Right lung (tissue), 5 donors: ENCODE measurements around the gene INAFM2. TPM values are rescaled to one million over a fixed set of nuclear protein-coding genes. Genes with fewer than 3 reads are reported as not detected.
A peak's percentile ranks its signal among the peaks of the same experiment; 100 is the strongest.

Source experiments
- DNase-seq, 2 donors: peaks; one replicate each; pipeline ENCODE4 v3.0.0-alpha.2; 2013
- polyA plus RNA-seq, 5 donors: library from polyadenylated mRNA; unstranded; fragments of 120-200 nt; gene quantifications; one replicate each; pipeline versions ENCODE4 v1.2.1 to v1.2.3, GENCODE V29; 2013; ENCODE audit warnings: inconsistent platforms in 1 of 5, low replicate concordance in 1 of 5; ENCODE audit not compliant: insufficient read length in 5 of 5, insufficient read depth in 1 of 5

INAFM2 gene
- polyA plus RNA-seq, 5 donors: 20.8 to 26.1 (median 22.0) TPM

DNA sequence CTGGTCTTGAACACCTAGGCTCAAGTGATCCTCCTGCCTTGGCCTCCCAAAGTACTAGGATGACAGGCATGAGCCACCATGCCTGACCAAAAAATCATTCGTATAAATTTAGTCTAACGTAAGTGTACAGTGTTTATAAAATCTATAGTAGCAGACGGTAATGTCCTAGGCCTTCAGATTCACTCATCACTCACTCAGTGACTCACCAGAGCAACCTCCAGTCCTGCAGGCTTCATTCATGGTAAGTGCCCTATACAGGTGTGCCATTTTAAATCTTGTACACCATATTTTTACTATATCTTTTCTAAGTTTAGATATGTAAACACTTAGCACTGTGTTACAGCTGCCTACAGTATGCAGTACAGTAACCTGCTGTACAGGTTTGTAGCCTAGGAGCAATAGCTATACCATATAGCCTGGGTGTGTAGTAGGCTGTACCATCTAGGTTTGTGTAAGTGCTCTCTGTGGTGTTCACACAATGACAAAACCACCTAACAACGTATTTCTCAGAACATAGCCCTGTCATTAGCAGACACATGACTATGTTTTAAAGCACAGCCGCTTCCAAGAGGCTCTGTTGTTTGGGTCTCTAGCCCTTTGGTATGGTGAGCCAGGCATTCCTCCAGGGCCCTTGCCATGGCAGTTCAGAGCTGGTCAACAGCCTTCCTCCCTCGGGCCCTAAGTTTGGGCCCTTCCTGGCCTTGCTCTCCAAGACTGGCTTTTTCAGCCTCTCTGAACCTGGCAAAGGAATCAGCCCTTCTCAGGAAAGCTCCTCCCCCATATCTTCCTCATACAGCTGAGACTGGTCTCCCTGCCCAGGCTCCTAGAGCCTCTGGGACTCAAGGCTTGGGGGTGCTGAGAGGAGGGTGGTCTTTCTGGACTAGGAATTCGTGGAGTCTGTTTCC, 19.2 kb downstream of the INAFM2 start:
- no peak for DNase-seq

DNA sequence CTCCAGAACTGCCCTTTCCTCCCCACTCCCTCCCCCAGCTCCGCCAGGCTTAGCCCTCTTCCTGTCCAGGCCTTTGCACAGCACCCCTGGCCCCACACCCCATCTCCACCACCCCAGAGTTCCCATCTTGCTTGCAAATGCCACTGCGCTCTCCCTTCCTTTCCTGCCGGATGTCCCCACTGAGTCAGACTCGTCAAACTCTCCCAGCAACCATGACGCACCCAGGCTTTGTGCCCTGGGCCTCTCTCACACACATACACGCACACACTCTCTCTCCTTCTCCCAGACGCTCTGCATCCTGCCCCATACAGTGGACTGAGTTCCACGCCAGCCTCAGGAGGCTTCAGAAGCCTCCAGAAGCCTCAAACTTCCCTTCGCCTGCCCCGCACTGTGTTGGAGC, 20.0 kb downstream of the INAFM2 start:
- no peak for DNase-seq

DNA sequence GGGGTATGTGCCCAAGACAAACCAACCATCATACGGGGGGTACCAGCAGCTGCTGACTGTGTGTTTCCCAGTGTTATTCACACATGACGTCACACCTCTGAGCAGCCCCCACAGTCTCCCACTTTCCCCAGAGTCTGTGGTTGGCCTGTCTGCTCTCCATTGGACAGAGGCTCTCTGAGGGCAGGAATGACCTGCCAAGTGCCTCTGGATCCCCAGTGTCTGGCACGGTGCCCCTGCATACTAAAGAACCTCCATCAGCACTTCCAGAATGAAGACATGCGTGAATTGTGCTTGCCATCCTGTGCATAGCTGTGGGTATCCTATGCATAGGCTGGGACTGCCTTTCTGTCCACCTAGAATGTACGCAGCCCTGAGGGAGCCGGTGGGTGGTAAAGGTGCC, 20.7 kb downstream of the INAFM2 start:
- no peak for DNase-seq

DNA sequence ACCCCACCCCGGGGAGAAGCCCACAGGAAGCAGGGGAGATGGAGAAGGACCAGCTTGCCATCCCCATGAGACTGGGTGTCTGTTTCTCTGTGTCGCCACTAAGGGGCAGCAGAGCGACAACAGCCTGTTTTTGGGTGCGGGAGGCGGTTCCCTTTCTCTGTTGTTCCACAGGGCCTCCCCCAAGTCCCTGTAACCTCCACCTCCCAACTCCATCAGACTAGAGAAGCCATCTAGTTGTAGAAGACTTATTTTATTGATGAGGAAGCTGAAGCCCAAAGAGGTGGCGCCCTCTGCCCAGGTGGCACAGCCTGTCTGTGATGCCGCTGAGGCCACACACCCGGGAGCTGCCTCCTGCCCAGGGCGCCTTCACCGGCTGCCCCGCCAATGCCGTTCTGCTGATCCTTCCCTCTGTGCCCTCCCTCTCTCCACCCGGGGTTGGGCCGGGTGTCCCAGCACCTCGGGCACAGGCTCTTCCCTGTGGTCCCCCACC, 21.2 kb downstream of the INAFM2 start:
- DNase-seq: no peak

DNA sequence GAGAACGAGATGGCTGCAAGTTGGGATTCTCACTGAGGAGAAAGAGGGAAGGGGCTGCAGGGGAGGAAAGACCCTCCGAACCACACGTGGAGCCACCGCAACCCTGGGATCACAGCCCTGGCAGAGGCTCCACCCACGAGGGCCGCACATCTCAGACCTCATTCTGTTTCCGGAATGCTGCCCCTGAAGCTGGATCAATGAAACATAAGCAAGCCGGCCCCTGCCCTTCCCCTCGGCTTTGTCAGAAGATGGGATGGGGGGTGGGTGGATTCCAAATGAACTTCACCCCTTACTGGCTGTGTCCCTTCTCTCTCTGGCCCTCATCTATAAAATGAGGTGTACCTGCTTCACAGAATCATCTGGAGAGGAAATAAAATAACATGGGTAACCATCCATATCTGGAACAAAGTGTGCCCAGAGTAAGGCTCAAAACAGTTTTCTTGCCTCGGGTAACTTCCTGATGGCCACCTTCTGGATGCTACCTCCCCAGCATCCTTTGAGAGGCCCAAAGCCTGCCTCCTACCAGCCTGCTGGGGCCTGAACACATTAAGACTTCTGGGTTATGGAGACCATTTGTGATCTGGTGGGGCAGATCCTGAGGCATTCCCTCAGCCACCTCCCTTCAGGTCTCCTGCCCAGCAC, 21.9 kb downstream of the INAFM2 start:
- DNase-seq: no peak

DNA sequence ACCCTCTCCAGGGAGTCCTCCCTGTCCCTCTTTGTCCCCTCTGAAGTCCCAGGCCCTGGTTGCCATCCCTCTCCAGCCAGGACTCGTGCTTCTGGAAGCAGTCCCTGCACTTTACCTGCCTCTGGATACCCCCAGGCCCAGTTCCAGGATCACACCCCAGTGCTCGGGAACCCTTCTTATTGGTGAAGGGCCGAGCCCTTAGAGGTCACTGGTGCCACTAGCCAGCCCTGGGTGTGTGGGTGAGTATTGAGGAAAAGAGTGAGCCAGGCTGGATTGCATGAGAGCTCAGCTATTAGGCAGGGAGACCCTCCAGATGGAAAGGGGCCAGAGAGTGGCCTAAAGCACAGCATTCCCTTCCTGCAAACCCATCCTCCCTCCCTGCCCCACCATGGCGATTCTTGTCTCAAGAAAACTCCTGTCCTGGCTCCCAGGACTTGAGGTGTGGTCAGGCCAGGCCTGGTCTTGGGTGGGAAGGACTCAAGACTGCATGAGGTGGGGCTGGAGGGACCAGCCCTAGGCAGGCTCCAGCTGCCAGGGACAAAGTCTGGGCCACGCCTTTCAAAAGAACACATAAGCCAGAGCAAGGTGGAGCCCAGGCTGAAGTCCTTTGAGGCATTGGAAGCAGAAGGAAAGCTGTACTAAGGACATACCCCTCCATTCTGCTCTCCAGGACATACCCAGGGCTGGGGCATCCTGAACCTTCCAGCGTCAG, 22.5 kb downstream of the INAFM2 start:
- no peak for DNase-seq

DNA sequence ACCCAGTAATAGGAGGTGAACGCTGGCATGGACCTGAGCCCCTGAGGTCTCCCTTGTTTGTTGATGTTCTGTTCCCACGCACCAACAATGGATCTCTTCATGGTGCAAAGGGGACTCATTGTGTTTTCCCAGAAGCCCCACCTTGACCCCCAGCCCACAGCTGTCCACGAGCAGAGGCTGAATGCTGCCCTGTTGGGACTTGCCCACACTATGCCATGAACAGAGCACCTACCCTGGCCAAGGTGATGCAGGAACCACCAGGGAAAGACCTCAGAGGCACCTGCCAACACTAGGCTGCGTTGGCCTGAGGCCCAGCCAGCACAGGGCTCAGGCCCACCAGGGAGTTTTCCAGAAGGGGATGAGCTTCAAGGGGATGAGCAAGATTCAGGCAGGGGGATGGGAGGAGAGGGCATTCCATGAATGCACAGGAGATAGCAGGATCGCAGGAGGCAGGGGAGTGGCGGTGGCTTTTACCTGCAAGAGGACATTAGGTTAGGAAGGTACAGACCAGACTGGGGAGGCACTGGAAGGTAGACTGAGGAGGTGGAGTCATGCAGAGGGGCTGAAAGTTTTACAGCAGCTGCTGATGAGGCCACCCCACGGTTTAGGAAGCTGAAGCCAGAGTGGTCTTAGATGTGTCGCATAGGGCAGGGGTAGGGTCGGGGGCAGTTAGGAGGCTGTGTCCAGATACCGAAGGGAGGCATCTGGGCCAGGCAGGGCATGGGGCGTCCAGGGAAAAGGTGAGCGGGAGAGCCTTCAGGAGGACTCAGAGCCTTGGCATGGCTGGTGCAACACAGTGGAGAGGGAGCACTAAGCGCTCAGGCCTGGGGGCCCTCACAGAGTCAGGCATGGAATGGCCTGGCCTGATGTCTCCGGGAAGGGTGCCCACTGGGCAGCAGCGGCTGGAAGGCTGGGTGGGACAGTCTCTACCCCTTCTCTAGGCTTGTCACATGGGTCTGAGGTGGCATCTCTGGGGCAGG, 23.4 kb downstream of the INAFM2 start:
- no peak for DNase-seq

DNA sequence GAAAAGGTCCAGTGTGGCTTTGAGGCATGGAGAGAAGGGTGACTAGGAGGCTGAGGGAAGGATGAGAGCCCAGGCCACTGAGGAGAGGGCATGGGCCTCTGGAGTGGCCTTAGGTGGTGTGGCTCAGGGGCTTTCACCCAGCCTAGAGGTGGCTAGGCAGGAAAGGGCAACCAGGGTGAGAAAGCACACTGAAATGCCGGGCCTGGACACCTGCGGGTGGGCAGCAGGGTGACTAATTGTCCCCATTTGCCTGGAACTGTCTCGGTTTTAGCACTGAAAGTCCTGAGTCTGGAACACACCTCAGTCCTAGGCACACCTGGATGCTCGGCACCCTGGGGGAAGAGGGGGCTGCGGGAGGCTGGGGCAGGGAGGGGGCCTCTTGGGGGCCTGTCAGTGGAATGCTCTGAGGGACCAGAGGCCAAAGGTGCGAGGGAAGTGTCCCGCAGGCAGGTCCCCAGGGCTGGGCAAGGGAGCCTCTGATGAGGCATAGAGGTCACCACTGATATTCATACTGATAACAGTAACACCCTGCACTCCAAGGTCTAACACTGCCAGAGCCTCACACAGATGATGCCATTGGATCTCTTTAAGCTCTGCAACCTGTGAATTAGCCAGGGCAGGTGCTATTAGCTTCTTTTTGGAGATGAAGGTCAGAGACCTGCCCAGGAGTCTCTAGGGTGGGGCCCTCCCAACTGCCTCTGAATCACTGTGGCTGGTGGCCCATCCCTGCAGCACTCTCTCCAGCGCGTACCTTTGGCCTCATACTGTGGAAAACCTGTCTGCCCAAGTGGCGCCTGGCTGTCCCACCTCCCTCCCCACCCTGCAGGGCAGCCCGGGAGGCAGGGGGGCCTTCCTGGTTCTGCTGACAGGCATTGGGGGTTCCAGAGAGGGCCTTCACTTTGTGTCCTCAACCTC, 24.3 kb downstream of the INAFM2 start:
- DNase-seq: no peak

DNA sequence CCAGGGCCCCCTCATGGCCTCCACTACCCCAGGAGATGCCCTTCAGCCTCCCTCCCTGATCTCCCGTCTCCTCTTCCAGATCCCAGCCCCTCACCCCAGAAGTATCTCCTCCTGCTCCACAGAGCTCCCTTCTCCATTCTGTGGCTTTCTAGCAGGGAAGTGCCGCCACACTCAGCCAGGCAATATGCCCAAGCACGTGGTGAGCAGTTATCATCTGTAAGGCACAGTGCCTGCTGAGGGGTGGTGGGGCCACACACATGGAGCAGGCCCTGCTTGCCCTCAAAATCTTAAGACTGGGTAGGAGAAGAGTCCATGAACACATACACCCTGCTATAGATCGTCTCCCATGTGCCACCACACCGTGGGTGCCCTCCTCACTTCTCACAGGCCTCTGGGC, 25.0 kb downstream of the INAFM2 start:
- no peak for DNase-seq

DNA sequence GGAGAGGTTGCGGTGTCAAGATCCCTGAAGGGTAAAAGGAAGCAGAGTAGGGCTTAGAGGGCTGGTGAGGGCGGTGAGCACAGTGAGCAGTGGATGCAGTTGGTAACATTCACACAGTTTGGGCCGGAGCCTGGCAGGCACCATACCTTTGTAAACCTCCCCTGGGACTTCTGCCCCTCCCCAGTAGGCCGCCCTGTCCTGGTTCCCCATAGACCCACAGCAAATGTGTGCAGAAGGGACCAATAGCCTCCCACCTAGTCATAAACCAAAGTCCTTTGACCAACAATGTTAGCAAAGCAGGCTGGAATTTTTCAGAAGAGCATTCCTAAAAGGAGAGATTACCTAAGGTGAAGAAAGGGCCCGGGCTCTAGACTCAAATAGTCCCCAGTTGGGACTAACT, 25.7 kb downstream of the INAFM2 start:
- no peak for DNase-seq

DNA sequence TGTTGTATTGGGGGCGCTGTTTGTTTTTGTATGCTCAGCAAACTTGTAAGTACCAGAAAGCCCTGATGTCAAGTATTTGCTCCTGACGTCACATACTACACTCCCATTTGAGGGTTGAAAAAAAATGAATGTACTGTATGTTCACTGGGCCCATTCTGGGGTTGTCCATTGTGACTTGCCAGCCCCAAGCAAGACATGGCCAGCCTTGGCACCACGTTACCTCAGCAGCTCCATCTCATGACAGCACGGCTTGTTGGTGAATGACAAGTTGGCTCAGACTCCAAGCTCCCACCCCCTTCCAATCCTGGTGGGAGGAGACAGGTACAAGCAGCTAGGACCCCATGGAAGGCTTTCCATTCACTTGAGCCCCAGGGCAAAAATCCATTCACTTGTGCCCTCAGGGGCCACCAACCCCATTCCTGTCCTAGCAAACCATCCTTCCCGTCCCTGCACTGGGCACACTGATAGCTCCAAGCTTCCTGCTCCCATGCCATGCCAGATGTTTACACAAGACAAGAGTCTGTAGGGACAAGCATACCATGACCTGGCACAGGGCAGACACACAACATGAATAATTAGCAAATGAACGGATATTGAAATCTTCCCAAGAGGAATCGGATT, 28.9 kb downstream of the INAFM2 start:
- DNase-seq: no peak

DNA sequence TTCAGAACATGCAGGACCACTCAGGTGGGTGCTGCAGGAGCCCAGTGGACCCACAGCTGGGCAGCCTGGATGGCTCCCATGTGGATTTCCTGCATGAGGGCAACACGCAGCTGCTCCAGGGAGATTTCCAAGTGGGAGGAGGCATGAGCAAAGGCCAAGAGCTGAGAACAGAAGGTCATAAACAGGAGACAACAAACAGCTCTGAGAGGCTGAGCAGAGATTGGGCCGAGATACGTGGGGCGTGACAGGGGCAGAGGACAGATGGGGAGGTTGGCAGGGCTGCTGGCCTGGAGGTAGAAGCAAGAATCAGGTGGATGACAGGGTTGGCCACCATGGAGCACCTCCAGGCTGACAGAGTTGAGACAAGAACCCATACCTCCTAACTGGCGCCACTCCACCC, 30.2 kb downstream of the INAFM2 start:
- DNase-seq: no peak

DNA sequence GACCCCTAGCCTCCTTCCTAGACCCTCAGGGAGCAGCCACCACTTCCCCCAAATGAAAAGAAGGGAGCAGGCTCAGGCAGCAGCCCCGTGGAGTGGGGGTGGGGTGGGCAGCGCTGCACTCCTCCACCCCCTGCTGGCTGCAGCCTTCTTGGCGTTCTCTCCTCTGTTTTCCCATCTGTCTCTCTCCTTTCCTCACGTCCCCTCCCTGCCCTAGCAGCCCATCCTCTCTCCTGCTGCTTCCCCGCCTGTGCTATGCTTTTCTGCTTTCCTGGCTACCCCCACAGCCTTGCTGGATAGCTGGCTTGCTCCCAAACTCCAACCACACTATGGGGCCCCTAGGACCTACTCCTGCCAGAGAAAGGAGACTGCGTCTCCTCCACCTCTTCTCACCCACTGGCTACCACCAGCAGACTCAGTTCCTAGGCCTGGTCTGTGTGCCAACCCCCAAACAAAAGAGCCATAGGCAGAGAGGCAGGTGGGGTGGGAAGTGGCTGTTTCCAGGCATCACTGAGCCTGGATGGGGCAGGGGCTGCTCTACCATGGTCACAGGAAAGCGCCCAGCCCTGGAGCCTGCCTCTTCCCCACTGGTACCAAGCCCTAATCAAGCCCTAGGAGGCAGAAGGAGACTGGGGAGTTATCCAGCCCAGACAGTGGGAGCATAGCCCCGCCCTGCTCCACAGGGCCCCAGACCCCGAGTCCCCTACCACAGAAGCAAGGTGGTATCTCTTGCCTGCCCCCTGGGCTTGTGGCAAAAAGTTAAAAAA, 31.1 kb downstream of the INAFM2 start:
- no peak for DNase-seq

DNA sequence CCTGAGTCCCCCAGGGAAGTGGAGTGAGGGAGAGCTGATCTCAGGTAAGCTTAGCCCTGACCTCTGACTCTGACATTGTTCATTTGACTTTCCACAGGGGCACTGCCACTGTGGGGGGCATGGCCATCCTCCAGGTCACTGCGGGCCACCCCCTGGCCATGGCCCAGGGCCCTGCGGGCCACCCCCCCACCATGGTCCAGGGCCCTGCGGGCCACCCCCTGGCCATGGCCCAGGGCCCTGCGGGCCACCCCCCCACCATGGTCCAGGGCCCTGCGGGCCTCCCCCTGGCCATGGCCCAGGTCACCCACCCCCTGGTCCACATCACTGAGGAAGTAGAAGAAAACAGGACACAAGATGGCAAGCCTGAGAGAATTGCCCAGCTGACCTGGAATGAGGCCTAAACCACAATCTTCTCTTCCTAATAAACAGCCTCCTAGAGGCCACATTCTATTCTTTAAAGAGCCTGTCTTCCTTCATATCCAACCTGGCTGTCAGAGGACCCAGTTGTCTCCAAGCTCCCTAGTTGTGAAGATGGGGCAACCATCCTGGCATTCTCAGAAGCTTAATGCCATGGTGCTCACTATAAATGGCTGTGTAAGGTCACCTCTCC, 32.6 kb downstream of the INAFM2 start:
- DNase-seq: no peak

DNA sequence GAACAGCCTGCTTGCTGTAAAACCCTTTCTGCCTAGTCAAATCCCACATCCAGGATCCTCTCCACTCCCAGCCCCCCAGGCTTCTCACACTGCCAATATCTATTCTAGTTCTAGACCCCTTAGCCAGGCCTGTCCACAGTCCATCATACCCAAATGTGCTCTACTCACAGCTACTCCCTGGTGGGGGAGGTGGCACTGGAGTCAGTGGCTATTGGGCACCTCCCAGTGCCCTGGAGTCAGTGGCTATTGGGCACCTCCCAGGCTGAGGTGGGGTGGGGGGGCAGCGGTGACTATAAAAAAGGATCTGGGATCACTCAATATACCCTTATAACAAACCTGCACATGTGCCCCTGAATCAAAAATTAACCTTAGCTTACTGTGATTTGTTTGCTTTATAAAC, 33.8 kb downstream of the INAFM2 start:
- DNase-seq: no peak

DNA sequence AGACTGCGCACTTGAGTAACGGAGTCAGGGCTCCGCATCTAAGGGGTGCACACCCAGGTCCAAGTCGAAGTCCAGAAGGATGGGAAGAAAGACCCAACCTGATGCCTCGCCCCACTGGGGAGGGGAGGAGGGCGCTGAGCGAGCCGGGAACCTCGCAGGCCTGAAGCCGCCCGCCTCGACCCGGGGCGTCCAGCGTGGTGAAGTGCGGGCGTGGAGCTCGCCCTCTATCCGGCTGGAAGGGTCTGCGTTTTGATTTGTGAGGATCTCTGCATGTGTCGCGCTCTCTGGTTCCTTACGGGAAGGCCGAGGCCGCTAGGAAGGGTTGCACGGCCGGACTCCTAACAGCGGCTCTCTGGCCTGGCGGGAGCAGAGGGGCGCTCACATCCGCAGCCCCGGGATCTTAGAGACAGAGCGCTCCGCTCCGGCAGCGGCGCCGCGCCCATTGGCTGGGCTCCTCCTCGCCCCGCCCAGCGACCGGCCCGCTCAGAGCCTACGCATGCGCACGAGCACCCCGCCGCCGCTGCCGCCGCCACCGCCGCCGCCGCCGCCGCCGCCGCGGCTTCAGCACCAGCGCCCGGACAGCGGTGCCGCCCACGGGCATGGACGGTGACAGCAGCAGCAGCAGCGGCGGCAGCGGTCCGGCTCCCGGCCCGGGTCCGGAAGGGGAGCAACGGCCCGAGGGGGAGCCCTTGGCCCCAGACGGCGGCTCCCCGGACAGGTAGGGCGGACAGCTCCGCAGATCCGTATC, 34.4 kb downstream of the INAFM2 start, which contains the start of gene DISP2:
Gene DISP2, plus strand, starts transcription at position 497 of the 748 bp plus-strand sequence. Its CDS starts 103 bp downstream, at position 600.
- peak; percentile 81 to 82 for DNase-seq
